RKO (cell line): Measurements from ENCODE around the gene GADD45G.

ENCODE experiments used
- DNase-seq: peaks from one replicate; pipeline ENCODE4 v3.0.0-alpha.2; 2016; ENCODE audit warnings: low spot score

The GADD45G gene

GRCh38 chr9:89654025-89654662, 49.3 kb downstream of the GADD45G start:
- no peak for DNase-seq

GRCh38 chr9:89655056-89655989, 50.5 kb downstream of the GADD45G start:
- DNase-seq: no peak
